SK-MEL-5 (cell line): ENCODE data around the gene NFIX. TPM values are rescaled to one million over a fixed set of nuclear protein-coding genes. Genes with fewer than 3 reads are reported as not detected.

Experiments used
- DNase-seq: peaks from one replicate; pipeline ENCODE4 v3.0.0-alpha.2; 2016; ENCODE audit warnings: low read depth, low spot score
- in situ Hi-C: cut with HindIII; loops from 2 replicates; pipeline ENCODE4 v1.10.0; 2016; ENCODE audit warnings: low sequenced_read_pairs, high pct_unique_total_duplicates, low pct_unique_long_range_greater_than_20kb
- total RNA-seq: library from RNA; depleted of rRNA; stranded (reverse); fragments of >200 nt; shearing (Covaris generic); gene quantifications from 2 replicates; pipeline ENCODE4 v1.2.3, GENCODE V29; 2014

Gene NFIX
- total RNA-seq, 1 experiment from 2014 or later, result 4.9 TPM

DNA sequence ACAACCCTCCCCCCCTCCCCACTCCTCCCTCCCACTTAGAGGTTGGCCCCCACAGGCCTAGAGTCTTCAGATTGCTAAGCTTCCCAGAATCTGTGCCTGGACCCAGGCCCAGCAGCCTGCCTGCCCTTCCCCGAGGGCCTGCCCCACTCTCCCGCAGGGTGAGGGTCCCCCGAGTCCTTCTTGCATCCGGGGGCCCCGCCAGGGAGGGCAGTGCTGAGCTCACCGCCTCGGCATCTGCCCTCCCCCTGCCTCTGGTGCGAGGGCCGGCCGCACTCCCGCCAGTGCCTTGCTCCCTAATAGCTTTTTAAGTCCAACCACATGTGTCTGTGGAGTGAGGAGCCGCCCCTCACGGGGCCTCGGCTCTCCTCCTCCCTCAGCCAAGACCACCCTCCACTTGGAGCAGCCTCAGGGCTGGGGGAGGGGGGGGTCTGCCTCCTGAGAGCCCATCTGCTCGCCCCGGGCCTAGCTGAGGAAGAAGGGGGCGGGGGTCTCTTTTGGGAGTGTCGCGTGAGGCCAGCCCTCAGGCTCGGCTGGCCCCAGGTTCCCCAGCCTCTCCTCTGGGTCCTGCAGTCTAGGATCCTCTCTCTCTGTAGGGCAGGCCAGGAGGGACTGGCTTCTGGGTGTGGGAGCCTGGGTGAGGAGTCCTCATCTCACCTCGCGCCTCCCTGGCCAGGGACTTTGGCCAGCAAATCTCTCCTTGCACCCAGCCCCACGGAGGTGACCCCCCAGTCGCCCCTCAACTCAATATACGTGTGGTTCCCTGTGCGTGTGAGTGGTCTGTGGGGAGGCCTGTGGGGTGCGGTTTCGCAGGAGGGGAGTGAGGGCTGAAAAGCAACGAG, 60.2 kb downstream of the NFIX start:
- in situ Hi-C loops, result no loop called here

DNA sequence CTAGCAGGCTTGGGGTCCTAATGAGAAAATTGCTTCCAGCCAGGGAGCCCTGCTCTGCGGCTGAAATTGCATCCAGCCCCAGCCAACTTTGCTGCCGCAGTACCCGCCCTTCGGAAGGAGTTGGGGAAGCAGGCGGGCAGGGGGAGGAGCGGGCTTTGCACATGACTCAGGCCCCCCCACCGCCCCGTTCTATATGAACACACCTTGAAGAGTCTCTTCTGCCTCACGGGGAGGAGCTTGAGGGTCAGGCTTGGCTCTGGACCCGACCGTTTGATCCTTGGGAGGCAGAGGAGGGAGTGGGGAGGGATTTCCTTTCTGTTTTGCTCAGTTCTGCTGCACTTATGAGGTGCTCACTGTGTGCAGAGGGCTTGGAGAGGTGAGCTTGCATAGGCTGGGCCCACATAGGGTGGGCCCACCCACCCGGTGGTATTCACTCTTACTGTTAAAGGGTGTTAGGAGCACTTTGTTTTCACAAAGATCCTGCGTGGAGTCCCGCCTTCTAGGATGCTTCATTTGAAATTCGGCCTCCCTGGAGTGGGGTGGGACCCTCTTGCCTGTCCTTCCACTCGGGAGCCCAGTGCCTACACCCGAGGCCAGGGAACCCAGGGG, 60.9 kb downstream of the NFIX start:
- no peak for DNase-seq

More for the DNA sequence above, 60.2 kb downstream of the NFIX start:
- DNase-seq, result no peak

GRCh38 chr19:13057147-13057572, 61.9 kb downstream of the NFIX start:
- in situ Hi-C loops, result no loop called here
- DNase-seq, result no peak

More for the DNA sequence above, 60.9 kb downstream of the NFIX start:
- in situ Hi-C loops, result no loop called here

DNA sequence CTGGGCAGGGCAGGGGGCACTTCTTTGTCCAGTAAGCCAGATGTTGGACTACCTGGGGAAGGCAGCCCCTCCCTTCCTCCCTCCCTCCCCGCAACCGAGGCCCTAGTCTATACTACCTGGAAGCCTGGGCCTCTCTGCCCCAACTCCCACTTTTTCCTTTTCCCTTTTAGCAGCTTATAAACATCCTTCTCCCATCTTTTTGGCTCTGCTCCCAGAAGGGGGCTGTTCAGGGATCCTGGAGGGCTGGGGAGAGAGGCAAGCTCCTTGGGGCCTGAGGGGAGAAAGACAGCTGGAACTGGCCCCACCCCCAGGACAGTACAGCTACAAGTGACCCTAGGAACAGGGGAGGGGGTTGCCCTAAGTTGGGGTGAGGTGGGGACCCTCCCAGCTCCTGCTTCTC, 62.5 kb downstream of the NFIX start:
- in situ Hi-C loops, result no loop called here

DNA sequence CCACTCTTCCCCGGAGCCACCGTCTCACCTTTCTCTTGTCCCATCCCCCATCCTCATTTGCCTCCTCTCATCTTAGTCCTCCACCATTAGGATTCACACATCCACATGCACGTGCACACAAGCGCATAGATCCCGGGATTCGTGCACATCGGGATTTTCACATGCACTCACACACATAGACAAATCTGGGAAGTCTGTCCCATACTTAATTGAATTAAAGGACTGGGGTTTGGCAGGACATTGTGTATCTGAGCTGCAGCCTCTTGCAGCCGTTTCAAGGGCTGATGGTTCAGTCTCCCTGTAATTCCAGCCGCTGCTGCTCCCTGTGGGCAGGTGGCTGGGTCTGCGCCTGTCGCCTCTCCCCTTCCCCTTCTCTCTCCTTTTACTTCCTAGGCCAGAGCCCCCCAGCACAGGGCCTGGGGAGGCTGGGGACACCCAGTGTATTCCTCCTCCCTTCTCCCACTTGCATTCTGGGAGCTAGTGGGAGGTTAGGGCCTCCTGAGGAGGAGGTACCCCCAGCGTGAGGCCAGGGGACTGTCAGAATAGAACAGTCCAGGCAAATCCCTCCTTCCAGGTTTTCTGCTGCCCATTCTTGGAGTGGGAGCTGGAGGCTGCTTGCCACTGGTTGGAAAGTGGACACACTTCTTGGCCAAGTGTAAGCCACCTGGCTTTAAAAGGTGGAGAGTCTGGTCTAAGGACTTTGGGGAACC, 63.8 kb downstream of the NFIX start:
- in situ Hi-C loops, result no loop called here
- DNase-seq, result no peak

More for the DNA sequence above, 62.5 kb downstream of the NFIX start:
- DNase-seq, result no peak

GRCh38 chr19:13060233-13060963, 65.1 kb downstream of the NFIX start:
- in situ Hi-C loops, result no loop called here
- peak; percentile 91 for DNase-seq

DNA sequence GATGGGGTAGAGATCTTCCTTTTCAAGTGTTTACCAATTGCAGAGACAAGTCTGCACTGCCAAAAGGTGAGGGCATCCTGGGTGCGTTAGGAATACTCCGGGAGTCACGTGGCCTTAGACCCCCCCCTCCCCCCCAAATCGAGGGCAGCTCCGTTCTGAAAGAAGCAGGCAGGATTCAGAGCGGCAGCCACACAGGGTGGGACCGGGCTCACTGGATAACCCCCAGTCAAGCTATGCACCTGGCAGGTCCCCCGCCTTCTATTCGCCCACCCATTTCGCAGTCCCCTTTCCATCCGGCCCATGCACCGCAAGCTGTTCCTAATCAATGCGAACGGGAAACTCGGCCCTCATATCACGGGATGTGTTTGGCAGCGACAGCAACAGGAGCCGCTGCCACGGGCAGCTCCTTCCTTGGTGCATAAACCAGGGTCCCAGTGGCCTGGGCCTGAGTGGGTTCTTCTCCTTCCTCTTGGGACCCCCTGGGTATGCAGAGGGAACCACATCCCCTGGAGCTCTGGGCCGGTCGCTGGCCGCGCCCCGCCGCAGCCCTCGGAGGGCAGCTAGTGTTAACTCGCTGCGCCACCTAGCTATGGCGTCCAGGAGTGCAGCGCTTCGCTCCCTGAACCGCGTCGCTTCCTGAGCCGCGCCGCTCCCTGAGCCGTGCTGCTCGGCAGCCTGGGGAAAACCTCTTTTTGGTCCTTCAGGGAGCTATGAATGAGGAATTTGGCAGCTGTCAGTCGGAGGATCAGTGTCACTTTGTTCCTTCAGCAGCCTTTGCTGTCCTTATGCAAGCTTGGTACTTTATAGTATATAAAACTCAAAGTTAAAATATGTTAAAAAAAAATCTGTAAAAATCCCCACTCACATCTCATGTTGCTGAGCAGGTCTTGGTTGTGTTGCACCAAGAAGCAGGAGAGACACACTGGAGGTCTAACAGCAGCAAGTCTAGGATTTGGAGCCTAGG, 66.0 kb downstream of the NFIX start:
- DNase-seq, result peak; percentile 81

DNA sequence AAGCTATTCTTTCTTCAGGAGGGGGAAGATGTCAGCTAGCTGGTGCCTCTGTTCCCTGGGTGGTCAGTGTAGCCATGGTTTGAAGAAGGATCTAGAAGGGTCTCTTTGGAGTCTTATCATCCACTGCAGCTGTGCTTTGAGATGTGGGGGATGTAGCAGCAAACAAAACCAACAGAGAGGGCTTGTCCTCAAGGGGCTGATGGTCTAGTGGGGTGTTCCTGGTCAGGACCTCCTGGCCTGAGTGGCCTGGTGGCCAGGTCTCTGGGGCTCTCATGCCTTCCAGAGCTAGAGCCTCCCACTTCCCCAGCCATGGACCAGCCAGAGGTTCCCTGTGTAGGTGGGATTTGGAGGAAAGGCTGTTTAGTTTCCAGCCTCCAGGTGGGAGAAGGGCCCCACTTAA, 67.0 kb downstream of the NFIX start:
- DNase-seq, result no peak
- in situ Hi-C loops, result no loop called here

More for the DNA sequence above, 66.0 kb downstream of the NFIX start:
- in situ Hi-C loops, result no loop called here

DNA sequence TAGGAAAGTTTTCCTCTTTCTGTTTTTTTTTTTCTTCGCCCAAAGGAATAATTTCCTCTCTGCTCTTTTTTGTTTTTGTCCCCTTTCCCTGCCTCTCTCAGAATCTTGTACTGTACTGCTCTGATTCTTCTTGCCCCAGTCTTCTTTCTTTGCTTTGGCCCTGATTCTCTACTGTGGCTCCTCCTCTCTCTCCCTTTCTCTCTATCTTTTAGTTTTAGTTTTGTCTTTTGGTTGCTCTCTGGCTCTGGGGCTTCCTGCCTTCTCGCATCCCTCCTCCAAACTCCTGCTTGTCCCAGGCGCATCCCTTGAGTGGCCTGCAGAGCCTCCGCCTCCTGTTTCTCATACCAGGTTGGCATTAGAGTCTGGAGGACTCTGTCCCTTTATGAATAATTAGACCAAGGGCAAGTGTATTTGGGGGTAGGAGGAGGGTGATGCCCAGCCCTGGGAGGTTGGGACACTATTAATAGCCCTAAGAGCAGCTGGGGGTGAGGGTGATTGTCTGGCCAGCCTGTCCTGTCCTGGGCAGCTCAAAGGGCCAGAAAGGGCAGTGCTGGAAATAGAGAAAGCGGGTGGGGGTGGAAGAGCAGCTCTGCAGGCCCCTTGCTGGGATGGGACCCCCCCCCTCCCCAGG, 68.3 kb downstream of the NFIX start:
- DNase-seq, result no peak
- in situ Hi-C loops, result no loop called here

- in situ Hi-C loops, result no loop called here
- DNase-seq, result no peak
Measured at GRCh38 chr19:13064092-13064489, 68.8 kb downstream of the NFIX start.

DNA sequence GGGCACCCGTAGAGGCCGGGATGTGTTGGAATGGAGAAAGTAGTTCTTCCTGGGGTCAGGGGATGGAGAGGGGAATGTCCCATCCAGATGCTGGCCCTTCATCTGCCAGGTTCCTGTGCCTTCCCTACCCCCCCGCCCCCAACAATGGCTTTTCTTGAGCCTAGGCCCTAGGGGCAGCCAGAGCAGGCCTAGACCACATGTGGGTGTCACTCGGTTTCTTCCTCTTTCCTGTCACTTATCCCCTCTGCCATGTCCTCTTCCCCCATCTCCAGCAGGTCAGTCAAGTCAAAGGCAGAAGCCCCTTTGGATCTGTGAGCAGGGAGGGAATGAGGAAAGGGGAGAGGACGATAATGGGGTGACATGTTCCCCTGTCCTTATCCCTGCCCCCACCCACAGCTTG, 71.0 kb downstream of the NFIX start:
- no peak for DNase-seq
- in situ Hi-C loops, result no loop called here

GRCh38 chr19:13066933-13067807, 71.9 kb downstream of the NFIX start:
- in situ Hi-C loops, result no loop called here
- no peak for DNase-seq

GRCh38 chr19:13068085-13068846, 73.0 kb downstream of the NFIX start:
- DNase-seq, result no peak

DNA sequence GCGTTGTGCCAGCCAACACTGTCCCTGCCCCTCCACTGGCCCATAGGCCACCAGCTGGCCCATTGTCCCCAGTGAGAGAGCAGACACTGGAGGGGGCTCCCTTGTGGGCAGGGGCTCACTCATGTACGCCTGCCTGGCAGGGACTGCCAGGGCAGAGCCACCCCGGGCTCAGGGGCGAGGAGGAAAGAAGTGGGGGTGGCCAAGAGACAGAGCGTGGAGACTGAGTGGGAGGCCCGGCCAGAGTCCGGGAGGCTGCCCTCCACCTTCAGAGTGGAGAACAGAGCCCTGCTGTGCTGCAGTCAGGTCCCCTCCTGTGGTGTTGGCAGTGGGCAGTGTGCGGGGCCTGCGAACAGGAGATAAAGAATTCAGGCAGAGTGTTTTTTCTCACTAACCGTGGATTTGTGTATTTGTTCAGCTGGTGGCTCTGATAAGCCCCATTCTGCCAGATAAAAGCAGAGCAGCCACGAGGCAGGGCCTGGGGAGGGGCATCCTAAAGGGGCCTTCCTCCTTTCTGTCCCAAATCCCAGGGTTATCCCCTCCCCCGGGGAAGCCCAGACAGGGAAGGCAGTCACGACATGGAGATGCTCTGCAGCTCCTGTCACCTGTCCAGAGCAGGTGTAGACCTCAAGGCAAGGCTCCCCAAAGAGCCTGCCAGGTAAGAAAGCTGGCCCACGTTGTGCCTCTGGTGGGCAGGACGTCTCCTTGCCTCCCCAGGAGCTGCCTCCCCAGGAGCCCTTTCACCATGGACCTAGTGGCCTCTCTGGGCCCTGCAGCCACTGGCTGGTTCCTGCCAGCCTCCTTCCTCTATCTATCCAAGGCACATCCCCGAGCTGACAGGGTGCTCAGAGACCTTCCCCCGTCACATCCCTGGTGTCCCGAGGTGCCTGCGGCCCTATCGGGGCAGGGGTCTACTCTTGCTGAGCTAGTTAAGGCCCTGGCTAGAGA, 74.4 kb downstream of the NFIX start:
- no peak for DNase-seq
- in situ Hi-C loops, result no loop called here

More at GRCh38 chr19:13068085-13068846, 73.0 kb downstream of the NFIX start:
- in situ Hi-C loops, result no loop called here
